ENCODE measurements around the gene GREM1. TPM values are rescaled to one million over a fixed set of nuclear protein-coding genes. Genes with fewer than 3 reads are reported as not detected.

Gene GREM1
- total RNA-seq, 2 donors from 2014 or later, result 1.1 to 2.6 TPM

GRCh38 chr15:32765236-32765635 is 47.4 kb downstream of the GREM1 start:
- no peak for ATAC-seq
- intact Hi-C loops (cut with DNase I), result no loop called here

GRCh38 chr15:32766101-32766500 is 48.3 kb downstream of the GREM1 start:
- ATAC-seq (no peak), DNase-seq (no peak)
- intact Hi-C loops (cut with DNase I), result no loop called here

More at GRCh38 chr15:32765236-32765635, 47.4 kb downstream of the GREM1 start:
- no peak for DNase-seq

GRCh38 chr15:32767236-32767635 is 49.4 kb downstream of the GREM1 start:
- no peak for DNase-seq
- ATAC-seq, result no peak
- intact Hi-C loops (cut with DNase I), result no loop called here

- DNase-seq, result no peak
- no peak for ATAC-seq
- intact Hi-C loops (cut with DNase I), result no loop called here
Measured at GRCh38 chr15:32774022-32774421, 56.2 kb downstream of the GREM1 start.

GRCh38 chr15:32775103-32775502 is 57.3 kb downstream of the GREM1 start:
- intact Hi-C loops (cut with DNase I), result no loop called here
- no peak for ATAC-seq
- DNase-seq, result no peak

- no peak for ATAC-seq
- intact Hi-C loops (cut with DNase I), result no loop called here
Measured at GRCh38 chr15:32778391-32779176, 60.8 kb downstream of the GREM1 start.

GRCh38 chr15:32781781-32782180 is 64.0 kb downstream of the GREM1 start:
- DNase-seq (no peak), ATAC-seq (no peak)
- intact Hi-C loops (cut with DNase I), result no loop called here

More at GRCh38 chr15:32778391-32779176, 60.8 kb downstream of the GREM1 start:
- no peak for DNase-seq

- DNase-seq, result no peak
- ATAC-seq, result no peak
- intact Hi-C loops (cut with DNase I), result no loop called here
Measured at GRCh38 chr15:32784581-32784980, 66.8 kb downstream of the GREM1 start.

- DNase-seq (no peak), ATAC-seq (no peak)
- intact Hi-C loops (cut with DNase I), result no loop called here
Measured at GRCh38 chr15:32786906-32787305, 69.1 kb downstream of the GREM1 start.

- ATAC-seq, result no peak
- intact Hi-C loops (cut with DNase I), result no loop called here
- DNase-seq, result no peak
Measured at GRCh38 chr15:32787949-32788348, 70.1 kb downstream of the GREM1 start.

- intact Hi-C loops (cut with DNase I), result no loop called here
- ATAC-seq (no peak), DNase-seq (no peak)
Measured at GRCh38 chr15:32790352-32790999, 72.7 kb downstream of the GREM1 start.

GRCh38 chr15:32792436-32792835 is 74.6 kb downstream of the GREM1 start:
- intact Hi-C loops (cut with DNase I), result no loop called here
- no peak for ATAC-seq
- no peak for DNase-seq

Other genes with a start within 250 kb of the GREM1 start
- 1 to 10 TPM; 8.8 to 9.2 TPM for gene GOLGA8N, start 124.5 kb upstream of the GREM1 start, total RNA-seq
- 1 to 10 TPM; 2.6 to 3.8 TPM for gene ARHGAP11A, start 102.5 kb upstream of the GREM1 start, total RNA-seq
- gene SCG5, start 76.3 kb upstream of the GREM1 start, total RNA-seq, result under 1 TPM; 0.73 to 0.91 TPM

Data from left cardiac atrium (tissue), 4 donors.